Osteoblast (primary cell): Measurements from ENCODE around the gene HSH2D. TPM values are rescaled to one million over a fixed set of nuclear protein-coding genes. Genes with fewer than 3 reads are reported as not detected.

Experiments used
- DNase-seq: peaks from one replicate; pipeline ENCODE4 v3.0.0; 2011; ENCODE audit warnings: low spot score, mixed read lengths; ENCODE audit not compliant: insufficient read length; ENCODE audit errors: missing footprints
- H2AFZ ChIP-seq: 2 replicates; pipeline ENCODE4 v1.6.0; 2011; ENCODE audit warnings: mild to moderate bottlenecking, low read length
- H3K27ac ChIP-seq: 2 replicates; pipeline ENCODE4 v1.5.1; 2011; ENCODE audit warnings: mild to moderate bottlenecking, low read depth, low read length, moderate library complexity
- H3K27me3 ChIP-seq: 2 replicates; pipeline ENCODE4 v1.6.0; 2012; ENCODE audit warnings: mild to moderate bottlenecking, control low read depth, inconsistent platforms, low read length, moderate library complexity; ENCODE audit not compliant: insufficient read depth
- H3K36me3 ChIP-seq: 2 replicates; pipeline ENCODE4 v1.5.1; 2011; ENCODE audit warnings: mild to moderate bottlenecking, low read length, control low read depth, moderate library complexity; ENCODE audit not compliant: insufficient read depth
- H3K4me1 ChIP-seq: 2 replicates; pipeline ENCODE4 v1.5.1; 2011; ENCODE audit warnings: mild to moderate bottlenecking, low read length, control low read depth, moderate library complexity; ENCODE audit not compliant: insufficient read depth
- H3K4me2 ChIP-seq: 2 replicates; pipeline ENCODE4 v1.6.0; 2011; ENCODE audit warnings: mild to moderate bottlenecking, low read length; ENCODE audit not compliant: insufficient read depth
- H3K4me3 ChIP-seq: fragments of 200-600 bp; sonication (generic); 3 replicates; pipeline ENCODE4 v1.5.1; 2012; ENCODE audit warnings: mild to moderate bottlenecking, low read length, inconsistent platforms; ENCODE audit not compliant: insufficient read depth
- H3K79me2 ChIP-seq: 2 replicates; pipeline ENCODE4 v1.6.0; 2012; ENCODE audit warnings: mild to moderate bottlenecking, low read length, control low read depth, inconsistent platforms; ENCODE audit not compliant: insufficient read depth
- H3K9me3 ChIP-seq: 2 replicates; pipeline ENCODE4 v1.5.1; 2011; ENCODE audit warnings: low read depth, low read length, control low read depth
- H4K20me1 ChIP-seq: 2 replicates; pipeline ENCODE4 v1.6.0; 2012; ENCODE audit warnings: mild to moderate bottlenecking, low read length, control low read depth; ENCODE audit not compliant: insufficient read depth
- CTCF ChIP-seq: IDR thresholded peaks from 2 replicates; pipeline ENCODE4 v1.5.1; 2011; ENCODE audit warnings: mild to moderate bottlenecking, low read depth, low read length, moderate library complexity; ENCODE audit errors: extremely low read depth
- total RNA-seq: library from RNA; depleted of rRNA; stranded (reverse); fragments of >200 nt; gene quantifications from 2 replicates; pipeline ENCODE4 v1.2.3, GENCODE V29; 2012

The HSH2D gene
- total RNA-seq, 1 donor: 0.36 TPM

DNA sequence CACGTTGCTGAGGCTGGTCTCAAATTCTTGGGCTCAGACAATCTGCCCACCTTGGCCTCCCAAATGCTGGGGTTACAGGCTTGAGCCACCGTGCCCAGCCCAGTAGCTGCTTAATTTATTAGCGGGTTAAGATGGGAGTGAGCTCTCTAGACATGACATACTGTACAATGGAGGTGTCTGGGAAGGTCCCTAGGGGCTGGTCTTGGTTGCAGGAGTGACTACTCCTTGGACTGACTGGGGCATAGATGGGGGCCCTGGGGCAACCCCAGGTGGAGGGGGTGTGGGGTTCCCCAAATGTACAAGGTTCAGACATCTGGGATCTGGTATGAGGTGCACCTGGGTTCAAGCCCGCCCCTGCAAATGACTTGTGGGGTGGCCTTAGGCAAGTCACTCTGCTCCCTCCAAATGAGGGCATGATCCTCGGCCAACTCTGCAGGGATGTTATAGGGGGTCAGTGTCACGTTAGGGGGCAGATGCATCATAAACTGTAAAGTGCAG is 17.0 kb downstream of the HSH2D start:
- TF ChIP-seq CTCF: no peak
- Histone ChIP-seq H4K20me1 (no peaks in the 10 kb centered on the region), H3K4me1 (peaks cover 16% of the 10 kb centered on the region), H3K79me2 (no peaks in the 10 kb centered on the region), H3K9me3 (no peaks in the 10 kb centered on the region), H2AFZ (no peak overlapping the region), H3K36me3 (no peaks in the 10 kb centered on the region), H3K4me2 (peak overlapping the region; percentile 78), H3K27ac (no peak overlapping the region), H3K27me3 (no peaks in the 10 kb centered on the region), H3K4me3 (peak overlapping the region; percentile 55)
- DNase-seq: no peak

GRCh38 chr19:16160943-16161560 is 17.6 kb downstream of the HSH2D start:
- peak; percentile 83 for DNase-seq
- Histone ChIP-seq H3K4me1 (peaks cover 16% of the 10 kb centered on the region), H2AFZ (peak overlapping the region; percentile 78), H4K20me1 (no peaks in the 10 kb centered on the region), H3K27ac (peak overlapping the region; percentile 49), H3K4me3 (peak overlapping the region; percentile 55), H3K79me2 (no peaks in the 10 kb centered on the region), H3K9me3 (no peaks in the 10 kb centered on the region), H3K36me3 (no peaks in the 10 kb centered on the region), H3K4me2 (peak overlapping the region; percentile 78), H3K27me3 (no peaks in the 10 kb centered on the region)
- TF ChIP-seq CTCF: no peak

DNA sequence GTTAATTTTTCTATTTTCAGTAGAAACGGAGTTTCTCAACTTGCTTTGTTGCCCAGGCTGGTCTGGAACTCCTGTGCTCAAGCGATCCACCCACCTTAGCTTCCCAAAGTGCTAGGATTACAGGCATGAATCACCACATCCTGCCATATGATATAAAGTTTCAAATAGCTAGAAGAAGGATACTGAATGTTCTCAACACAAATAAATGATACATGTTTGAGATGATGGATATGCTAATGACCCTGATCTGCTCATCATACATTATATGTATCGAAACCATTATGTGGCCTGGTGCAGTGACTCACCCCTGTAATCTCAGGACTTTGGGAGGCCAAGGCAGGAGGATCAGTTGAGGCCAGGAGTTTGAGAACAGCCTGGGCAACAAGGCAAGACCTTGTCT is 18.4 kb downstream of the HSH2D start:
- DNase-seq: no peak
- no peak overlapping the region for H3K27ac ChIP-seq

More for the DNA sequence above, 18.4 kb downstream of the HSH2D start:
- no peak overlapping the region for H2AFZ ChIP-seq
- H4K20me1 ChIP-seq: no peaks in the 10 kb centered on the region
- H3K79me2 ChIP-seq: no peaks in the 10 kb centered on the region
- no peaks in the 10 kb centered on the region for H3K27me3 ChIP-seq
- peak overlapping the region; percentile 78 for H3K4me2 ChIP-seq
- no peak overlapping the region for H3K4me3 ChIP-seq
- TF ChIP-seq CTCF: no peak
- no peaks in the 10 kb centered on the region for H3K9me3 ChIP-seq
- H3K36me3 ChIP-seq: no peaks in the 10 kb centered on the region
- H3K4me1 ChIP-seq: peaks cover 16% of the 10 kb centered on the region
